Measurements from ENCODE around the gene PSMD1.
"Not testable (repeated sequence)": the region's sequence is repeated elsewhere in the genome, so short reads cannot be mapped to it uniquely, and the experiment has no call there.

PSMD1 gene

GRCh38 chr2:231058761-231059550 is 2.3 kb downstream of the PSMD1 start:
- DNase-seq, result no peak

GRCh38 chr2:231059756-231060155 is 3.1 kb downstream of the PSMD1 start:
- no peak for DNase-seq

DNA sequence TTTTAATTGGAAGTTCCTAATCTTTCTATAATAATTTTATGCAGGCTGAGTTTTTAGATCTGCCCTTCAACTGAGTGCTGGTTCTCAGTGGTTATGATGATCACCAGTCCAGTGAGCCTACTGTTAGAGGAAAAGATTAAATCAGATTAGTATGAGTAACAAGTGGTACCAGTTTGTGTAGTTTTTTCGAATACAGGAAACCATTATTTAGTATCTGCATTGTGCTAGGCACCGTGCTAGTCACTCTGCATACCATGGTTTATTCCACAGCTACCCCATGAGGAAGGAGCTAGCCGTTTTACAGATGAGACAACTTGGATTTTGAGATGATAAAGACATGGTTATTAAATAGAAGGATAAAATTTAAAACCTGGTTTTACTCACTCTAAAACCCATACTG is 6.1 kb downstream of the PSMD1 start:
- DNase-seq, result no peak

DNA sequence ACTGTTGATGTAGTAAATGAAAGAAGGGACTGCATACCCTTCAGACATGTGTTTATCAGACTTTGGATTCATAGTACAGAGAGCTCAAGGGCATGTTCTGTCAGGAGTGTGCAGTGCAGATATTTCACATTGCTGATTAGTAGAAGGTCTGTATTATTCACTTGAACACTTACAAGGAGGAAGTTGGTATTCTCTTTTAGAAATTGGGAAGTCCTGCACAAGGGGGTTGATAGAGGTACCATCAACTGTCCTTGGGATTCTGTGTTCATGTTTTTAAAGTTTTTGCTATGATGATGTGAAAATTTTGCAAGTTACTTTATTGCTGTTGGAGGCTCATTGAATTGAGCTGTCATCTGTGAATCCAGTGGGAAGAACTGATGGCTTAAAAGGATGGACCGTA is 6.7 kb downstream of the PSMD1 start:
- DNase-seq, result peak; percentile 63

DNA sequence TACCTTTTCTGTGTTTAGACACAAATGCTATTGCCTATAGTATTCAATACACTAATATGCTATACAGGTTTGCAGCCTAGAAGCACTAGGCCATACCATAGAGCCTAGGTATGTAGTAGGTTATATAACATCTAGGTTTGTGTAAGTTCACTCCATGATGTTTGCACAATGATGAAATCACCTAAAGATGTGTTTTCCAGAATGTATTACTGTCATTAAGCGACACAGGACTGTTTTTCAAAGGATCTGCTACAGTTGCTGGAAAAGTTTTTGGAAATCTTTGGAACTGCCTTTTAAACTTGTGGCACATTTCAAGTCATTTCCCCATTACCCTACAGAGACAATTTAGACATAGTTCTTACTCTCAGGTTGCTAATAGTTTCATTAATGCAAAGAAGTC is 9.3 kb downstream of the PSMD1 start:
- no peak for DNase-seq

- peak; percentile 36 for DNase-seq
Measured at GRCh38 chr2:231067531-231067930, 10.9 kb downstream of the PSMD1 start.

DNA sequence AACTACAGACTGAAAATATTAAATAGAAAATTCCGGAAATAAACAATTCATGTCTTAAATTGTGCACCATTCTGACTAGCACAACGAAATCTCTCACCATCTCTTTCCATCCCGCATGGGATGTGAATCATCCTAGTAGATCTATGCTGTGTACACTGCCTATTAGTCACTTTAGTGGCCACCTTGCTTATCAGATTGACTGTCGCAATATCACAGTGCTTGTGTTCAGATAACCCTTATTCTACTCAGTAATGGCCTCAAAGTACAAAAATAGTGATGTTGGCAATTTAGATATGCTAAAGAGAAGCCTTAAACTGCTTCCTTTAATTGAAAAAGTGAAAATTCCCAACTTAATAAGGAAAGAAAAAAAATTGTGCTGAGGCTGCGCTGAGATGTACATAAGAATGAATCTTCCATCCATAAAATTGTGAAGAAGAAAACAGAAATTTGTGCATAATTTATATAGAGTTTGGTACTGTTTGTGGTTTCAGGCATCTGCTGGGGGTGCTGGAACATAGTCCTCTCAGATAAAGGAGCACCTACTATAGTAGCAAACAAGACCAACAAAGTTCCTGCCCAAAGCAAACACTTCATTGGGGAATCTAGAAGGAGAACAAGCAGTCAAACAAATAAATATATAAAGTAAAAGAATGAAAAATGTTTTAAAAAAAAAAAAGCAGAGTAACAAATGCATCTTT is 12.0 kb downstream of the PSMD1 start:
- peak; percentile 5 for DNase-seq

DNA sequence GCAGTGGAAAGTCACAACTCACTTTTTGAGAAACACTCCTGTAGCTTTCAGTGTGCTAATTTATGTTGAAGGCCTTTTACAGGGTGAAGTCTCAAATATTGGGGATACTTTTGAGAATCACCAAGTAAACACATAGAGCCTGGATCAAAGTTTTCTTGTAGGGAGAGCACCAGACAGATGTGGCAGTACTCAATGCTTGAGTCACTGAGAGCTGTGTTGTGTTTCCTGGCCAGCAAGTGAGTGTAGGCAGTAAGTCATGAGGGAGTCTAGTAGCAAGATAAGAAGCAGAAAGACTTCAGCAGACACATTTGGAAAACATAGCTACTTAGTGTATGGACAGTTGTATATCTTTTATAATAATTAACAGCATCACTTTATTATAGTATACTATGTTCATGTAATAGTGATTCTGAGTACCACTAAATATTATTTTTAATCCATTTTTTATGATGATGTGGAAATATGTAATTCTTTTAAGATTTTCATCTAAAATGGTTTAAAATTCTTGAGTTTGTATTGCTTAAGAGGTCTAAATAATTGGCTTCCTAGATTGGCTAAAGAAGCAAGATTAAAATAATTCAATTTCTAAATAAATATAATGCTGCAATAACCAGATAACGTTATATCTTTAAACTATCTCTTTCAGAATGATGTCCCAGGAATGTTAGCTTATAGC is 12.8 kb downstream of the PSMD1 start:
- no peak for DNase-seq

GRCh38 chr2:231084565-231084964 is 27.9 kb downstream of the PSMD1 start:
- DNase-seq, result peak; percentile 27

DNA sequence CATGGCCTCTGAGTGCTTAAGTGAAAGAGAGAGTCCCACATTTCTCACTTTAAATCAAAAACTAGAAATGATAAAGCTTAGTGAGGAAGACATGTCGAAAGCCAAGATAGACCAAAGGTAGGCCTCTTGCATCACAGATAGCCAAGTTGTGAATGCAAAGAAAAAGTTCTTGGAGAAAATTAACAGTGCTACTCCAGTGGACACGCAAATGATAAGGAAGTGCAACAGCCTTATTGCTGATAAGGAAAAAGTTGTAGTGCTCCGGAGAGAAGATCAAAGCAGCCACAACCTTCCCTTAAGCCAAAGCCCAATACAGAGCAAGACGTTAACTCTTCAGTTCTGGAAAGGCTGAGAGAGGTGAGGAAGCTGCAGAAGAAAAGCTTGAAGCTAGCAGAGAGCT is 32.1 kb downstream of the PSMD1 start:
- DNase-seq, result no peak

GRCh38 chr2:231093933-231094332 is 37.3 kb downstream of the PSMD1 start:
- no peak for DNase-seq

GRCh38 chr2:231094736-231095346 is 38.2 kb downstream of the PSMD1 start:
- no peak for DNase-seq

DNA sequence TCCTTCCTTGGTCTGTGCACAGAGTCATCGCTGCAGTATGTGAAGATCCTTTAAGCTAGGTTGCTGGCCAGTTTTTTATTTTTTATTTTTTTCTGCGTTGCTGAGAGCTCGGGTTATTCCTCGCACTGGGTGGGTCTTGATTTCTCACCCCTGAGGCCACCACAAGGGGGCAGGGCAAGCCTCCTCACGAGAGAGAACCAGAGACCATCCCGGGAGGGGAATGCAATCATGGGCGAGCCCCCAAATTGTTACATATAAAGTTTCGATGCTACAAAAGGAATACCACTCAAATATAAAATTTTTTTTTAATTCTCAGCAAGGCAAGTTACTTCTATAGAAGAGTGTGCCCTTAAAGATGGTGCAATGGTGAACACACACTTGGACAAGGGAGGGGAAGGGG is 43.3 kb downstream of the PSMD1 start:
- peak; percentile 2 for DNase-seq

DNA sequence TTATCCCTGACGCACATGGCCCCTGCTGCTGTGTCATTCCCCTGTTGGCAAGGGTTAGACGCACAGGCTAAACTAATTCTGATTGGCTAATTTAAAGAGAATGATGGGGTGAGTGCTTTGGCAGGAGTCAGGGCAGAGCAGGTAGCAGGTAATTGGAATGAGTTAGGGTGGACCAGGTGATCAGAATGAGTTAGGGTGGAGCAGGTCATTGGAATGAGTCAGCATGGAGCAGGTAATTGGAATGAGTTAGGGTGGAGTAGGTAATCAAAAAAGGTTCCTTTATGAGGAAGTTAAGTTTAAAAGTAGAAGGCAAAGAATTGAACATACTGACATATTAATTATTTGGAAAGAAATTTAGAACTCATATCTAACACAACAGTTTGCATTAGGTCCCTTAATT is 43.7 kb downstream of the PSMD1 start:
- not testable (repeated sequence) for DNase-seq

DNA sequence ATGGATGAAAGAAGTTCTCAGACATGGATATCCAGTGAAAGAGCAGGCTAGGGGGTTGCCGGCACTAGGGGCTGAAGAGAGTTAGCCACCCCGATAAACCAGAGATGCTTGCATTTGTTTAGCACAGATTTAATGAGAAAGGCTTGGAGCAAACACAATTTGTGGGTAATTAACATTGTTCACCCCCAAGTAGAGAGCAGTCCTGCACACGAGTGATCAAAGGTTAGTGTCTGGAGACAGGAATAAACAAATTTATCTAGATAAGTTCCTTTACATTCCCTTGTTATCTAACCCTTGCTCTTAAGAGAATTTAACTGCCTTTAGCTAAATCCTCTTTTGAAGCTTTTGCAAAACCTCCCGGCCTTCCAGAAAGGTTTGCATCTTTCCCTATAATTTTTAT is 44.3 kb downstream of the PSMD1 start:
- DNase-seq, result no peak

DNA sequence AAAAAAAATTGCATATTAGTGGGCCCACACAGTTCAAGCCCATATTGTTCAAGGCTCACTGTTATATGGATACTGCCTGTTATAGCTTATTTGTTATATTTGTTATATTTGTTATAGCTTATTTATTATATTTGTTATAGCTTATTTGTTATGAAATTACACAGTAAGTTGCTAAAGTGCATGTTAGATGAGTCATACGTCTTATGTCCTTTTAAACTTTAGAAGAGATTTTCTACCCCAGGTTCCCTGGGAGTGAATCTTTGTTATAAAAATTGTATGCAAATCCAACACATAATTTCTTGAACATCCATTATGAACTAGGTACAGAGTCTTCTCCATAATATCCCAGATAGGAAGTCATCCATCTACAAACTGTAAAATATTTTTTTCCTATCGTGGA is 46.1 kb downstream of the PSMD1 start:
- DNase-seq, result no peak

DNA sequence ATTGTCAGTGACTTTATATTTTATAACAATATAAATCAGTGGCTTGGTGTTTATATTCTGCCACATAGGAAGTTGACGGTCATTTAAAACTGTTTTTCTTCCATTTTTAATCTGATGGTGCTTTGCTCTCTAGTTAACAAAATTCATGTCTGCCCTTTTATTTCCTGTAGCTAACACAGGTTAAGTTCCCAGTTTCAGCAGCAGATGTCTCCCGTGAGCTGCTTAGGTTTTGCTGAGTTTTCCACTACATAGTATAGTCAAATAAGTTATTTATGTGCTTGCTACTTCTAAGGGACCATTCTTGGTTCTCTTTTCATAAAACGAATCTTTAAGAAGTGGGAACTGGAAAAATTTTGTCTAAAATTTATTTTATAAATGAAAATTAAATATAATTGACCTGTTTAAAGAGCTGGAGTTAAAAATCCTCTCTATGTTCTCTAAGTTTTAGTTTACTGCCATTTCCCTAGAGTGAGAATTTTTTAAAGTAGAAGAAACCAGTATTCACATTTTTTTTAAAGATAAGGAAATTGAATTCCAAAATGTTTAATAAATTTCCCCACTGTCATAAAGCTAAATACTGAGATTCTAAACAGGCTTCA is 47.5 kb downstream of the PSMD1 start:
- DNase-seq, result peak; percentile 70

DNA sequence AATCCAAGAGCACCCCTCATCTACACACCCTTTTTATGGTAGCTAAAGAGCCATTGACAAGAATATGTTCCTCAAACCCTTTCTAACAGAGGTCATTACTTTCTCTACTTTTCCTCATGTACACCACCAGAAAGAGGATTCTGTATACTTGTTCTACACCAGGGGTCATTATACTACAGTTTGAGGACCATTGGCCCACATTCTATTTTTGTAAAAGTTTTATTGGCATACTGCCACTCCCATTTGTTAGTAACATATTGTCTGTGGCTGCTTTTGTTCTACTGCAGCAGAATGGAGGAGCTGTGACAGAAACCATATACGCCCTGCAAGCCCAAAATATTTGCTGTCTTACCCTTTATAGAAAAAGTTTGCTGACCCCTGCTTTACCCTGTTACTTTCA is 53.9 kb downstream of the PSMD1 start:
- DNase-seq, result peak; percentile 51

DNA sequence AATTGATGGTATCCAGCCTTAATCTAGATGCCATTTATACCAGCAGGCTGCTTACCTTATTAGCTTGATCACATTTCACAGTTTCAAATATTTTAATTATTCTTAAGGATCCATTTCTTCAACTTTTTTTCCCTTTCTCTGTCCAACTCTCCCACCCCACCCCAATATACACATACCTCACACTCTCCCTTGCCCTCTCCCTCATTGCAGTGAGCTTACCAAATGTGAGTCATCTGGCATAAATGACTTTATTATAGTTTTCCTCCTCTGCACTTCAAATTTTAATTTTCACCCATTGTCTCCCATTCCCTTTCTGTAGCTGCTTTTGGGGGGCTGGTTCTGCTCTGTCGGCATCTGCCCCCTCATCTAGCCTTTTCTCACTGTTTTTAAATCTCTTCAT is 55.3 kb downstream of the PSMD1 start:
- no peak for DNase-seq

DNA sequence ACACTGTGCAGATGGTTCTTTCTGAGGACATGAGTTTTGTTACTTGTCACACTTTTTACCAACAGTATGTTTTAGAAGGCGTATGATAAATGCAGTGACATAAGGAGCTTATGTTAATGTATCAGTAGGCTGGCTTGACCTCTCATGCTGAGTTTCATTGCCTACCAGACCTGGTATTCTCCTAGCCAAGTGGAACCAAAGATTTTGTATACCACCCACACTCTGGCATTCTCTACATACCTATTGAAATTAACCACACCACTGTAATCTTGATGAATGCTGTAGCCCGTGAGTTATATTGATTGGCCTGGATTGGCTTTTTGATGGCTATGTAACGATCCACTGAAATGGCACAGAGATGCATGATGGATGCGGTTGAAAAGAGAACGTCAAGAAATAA is 56.8 kb downstream of the PSMD1 start:
- no peak for DNase-seq

GRCh38 chr2:231115651-231116050 is 59.0 kb downstream of the PSMD1 start:
- DNase-seq, result no peak

- no peak for DNase-seq
Measured at GRCh38 chr2:231117148-231117547, 60.5 kb downstream of the PSMD1 start.

DNA sequence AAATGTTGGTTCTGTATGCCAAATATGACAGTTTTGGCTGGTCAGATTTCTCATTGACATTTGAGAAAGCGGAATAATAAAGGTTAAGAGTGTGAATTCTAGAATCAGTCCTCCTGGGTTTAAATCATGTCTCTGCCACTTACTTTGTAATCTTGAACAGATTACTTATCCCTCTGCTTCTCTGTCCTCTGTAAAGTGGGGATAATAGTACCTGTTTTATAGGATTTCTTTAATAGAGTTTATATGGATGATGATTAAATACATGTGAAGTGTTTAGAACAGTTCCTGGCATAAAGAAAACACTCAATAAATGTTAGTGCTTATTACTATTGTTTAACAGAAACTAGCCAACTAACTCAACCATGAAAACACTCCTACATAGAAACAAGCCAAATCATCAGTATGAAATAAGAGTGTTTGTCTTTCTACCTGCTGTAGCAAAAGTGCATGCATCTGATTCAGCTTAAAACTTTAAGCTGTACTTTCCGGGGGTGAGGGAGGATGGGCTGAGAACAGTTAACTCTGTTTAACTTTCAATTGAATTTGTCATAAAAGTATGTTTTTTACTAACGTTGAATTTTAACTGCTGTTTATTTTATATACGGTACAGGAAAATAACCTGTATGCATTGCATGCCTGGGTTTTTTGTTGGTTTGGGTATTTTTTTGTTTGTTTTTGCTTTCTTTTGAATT is 61.4 kb downstream of the PSMD1 start:
- no peak for DNase-seq
